ENCODE measurements around the gene KIAA0232. TPM values are rescaled to one million over a fixed set of nuclear protein-coding genes. Genes with fewer than 3 reads are reported as not detected.

The KIAA0232 gene
- total RNA-seq, 1 donor from 2014 or later = 40.1 TPM

DNA sequence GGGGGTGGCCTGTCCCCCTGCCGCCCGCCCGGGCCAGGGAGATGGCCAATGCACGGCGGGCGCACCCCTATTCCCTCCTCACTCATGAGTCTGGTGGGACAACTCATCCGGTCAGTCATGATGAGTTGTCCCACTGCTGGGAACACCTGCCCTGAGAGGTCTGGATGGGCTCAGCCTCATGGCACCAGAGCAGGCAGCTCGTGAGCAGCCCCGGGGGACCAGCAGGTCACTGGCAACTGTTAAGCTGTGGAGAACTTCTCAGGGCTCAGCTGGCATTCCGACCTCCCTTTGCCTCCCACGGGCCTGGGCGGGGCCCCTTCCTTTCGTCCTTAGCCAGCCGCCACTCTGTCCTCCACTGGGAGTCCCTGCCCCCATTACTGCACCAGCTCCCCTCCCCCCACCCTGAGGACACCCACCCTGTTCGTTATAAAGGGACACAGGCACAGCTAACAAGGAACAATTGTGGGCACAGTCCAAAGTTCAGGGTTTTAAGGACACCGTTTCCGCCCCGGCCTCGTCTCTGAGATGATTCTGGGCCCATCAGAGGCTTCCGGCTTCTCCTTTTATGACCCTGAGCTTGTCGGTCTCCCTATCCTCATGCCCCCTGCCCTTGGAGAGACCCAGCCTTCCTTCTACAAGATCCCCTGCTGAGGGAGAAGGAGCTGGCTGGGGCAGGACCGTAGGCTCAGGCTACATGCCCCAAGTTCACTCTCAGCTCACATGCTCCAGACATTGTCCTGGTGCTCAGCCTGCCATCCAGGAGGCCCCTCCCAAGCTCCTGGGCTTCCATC lies 14.6 kb upstream of the KIAA0232 start:
- no peak overlapping the region for H3K4me3 Mint-ChIP-seq
- no peaks in the 10 kb centered on the region for H3K9me3 Mint-ChIP-seq
- H3K27ac Mint-ChIP-seq (ENCODE audit: unreplicated experiment) = no peak overlapping the region
- DNase-seq (ENCODE audit: low read depth, low spot score) = no peak
- no peaks in the 10 kb centered on the region for H3K27me3 Mint-ChIP-seq (ENCODE audit: low read depth)
- no peaks in the 10 kb centered on the region for H3K36me3 Mint-ChIP-seq (ENCODE audit: low read depth)
- TF ChIP-seq, protein P1, sequence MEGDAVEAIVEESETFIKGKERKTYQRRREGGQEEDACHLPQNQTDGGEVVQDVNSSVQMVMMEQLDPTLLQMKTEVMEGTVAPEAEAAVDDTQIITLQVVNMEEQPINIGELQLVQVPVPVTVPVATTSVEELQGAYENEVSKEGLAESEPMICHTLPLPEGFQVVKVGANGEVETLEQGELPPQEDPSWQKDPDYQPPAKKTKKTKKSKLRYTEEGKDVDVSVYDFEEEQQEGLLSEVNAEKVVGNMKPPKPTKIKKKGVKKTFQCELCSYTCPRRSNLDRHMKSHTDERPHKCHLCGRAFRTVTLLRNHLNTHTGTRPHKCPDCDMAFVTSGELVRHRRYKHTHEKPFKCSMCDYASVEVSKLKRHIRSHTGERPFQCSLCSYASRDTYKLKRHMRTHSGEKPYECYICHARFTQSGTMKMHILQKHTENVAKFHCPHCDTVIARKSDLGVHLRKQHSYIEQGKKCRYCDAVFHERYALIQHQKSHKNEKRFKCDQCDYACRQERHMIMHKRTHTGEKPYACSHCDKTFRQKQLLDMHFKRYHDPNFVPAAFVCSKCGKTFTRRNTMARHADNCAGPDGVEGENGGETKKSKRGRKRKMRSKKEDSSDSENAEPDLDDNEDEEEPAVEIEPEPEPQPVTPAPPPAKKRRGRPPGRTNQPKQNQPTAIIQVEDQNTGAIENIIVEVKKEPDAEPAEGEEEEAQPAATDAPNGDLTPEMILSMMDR (conservative IDR thresholded peaks at IDR 0.05) = no peak
- peaks cover 30% of the 10 kb centered on the region for H3K4me1 Mint-ChIP-seq

DNA sequence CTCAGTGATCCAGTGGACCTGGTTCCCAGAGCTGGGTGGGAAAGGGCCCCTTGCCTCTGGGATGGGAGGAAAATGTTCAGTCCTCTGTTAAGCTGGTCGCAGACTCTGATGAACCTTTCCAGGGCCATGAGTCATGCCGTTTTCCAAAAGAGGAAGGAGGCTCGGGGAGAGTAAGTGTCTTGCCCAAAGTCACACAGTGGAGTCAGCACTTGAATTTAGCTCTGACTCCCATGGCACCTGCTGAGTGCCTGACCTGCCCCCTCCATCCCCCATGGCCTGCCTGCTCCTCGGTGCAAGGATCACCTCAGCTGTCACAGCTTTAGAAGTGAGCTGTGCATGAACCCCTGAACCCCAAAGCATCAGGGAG lies 14.0 kb upstream of the KIAA0232 start:
- no peak for DNase-seq (ENCODE audit: low read depth, low spot score)
- H3K9me3 Mint-ChIP-seq = no peaks in the 10 kb centered on the region
- no peak overlapping the region for H3K27ac Mint-ChIP-seq (ENCODE audit: unreplicated experiment)
- peaks cover 26% of the 10 kb centered on the region for H3K4me1 Mint-ChIP-seq
- H3K27me3 Mint-ChIP-seq (ENCODE audit: low read depth) = no peaks in the 10 kb centered on the region
- H3K36me3 Mint-ChIP-seq (ENCODE audit: low read depth) = no peaks in the 10 kb centered on the region
- TF ChIP-seq, protein P1 (conservative IDR thresholded peaks at IDR 0.05) = no peak
- H3K4me3 Mint-ChIP-seq = no peak overlapping the region

DNA sequence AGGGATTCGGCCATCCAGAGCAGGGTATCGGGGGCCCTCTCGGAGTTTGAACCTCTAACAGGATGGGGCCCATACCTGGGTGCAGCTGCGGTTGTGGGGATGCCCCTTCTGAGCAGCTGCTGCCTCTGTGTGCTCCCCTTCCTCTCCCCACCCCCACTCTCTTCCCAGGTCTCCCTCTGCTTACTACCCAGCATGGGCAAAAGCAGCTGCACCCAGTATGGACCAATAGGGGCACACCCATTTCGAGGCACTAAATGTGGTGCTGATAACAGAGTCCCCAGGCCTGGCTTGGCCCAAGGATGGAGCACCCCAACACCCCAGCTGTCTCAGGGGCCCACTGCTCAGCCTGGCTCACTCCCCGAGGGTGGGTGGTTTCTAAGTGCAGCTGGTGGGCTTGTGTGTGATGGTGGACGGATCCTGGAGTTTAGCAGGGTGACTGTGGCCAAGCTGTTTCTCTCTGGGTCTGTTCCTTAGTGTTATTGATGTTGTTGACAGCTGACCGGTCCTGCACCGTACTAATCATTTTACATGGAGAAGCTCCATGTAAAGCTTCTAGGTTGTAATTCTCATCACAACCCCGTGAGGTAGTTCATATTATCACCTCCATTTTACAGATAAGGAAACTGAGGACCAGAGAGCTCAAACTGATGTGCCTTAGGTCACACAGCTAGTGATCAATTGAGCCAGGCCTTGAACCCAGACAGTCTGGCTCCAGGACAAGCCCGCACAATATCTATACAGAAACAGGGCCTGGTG lies 13.1 kb upstream of the KIAA0232 start:
- no peak for DNase-seq (ENCODE audit: low read depth, low spot score)
- H3K4me1 Mint-ChIP-seq = peaks cover 19% of the 10 kb centered on the region
- H3K4me3 Mint-ChIP-seq = no peak overlapping the region
- H3K9me3 Mint-ChIP-seq = no peaks in the 10 kb centered on the region
- H3K27ac Mint-ChIP-seq (ENCODE audit: unreplicated experiment) = no peak overlapping the region
- H3K36me3 Mint-ChIP-seq (ENCODE audit: low read depth) = no peaks in the 10 kb centered on the region
- no peaks in the 10 kb centered on the region for H3K27me3 Mint-ChIP-seq (ENCODE audit: low read depth)
- TF ChIP-seq, protein P1 (conservative IDR thresholded peaks at IDR 0.05) = no peak

DNA sequence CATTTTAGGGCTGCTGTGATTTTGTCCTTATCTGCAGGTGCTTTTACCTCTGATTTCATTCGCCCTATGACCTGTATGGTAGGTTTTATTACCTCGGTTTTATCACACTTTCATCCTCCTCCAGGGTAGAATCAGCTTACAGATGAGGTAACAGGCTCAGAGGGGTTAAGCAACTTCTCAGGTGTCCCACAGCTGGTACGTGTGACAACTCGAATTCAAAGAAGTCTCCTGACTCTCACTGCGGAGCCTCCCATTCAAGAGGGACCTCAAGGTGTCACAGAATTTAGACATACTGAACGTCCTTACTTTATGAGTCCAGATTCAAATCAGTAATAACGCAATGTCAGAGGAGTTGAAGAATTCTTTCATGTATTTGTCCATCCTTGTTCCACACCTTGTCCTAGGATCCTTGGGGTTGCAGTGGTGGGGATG lies 12.5 kb upstream of the KIAA0232 start:
- DNase-seq (ENCODE audit: low read depth, low spot score) = no peak
- Mint-ChIP-seq H3K27ac (ENCODE audit: unreplicated experiment) (no peak overlapping the region), H3K27me3 (ENCODE audit: low read depth) (no peaks in the 10 kb centered on the region), H3K36me3 (ENCODE audit: low read depth) (no peaks in the 10 kb centered on the region), H3K9me3 (no peaks in the 10 kb centered on the region), H3K4me3 (no peak overlapping the region), H3K4me1 (peaks cover 17% of the 10 kb centered on the region)
- TF ChIP-seq, protein P1 (conservative IDR thresholded peaks at IDR 0.05) = no peak

DNA sequence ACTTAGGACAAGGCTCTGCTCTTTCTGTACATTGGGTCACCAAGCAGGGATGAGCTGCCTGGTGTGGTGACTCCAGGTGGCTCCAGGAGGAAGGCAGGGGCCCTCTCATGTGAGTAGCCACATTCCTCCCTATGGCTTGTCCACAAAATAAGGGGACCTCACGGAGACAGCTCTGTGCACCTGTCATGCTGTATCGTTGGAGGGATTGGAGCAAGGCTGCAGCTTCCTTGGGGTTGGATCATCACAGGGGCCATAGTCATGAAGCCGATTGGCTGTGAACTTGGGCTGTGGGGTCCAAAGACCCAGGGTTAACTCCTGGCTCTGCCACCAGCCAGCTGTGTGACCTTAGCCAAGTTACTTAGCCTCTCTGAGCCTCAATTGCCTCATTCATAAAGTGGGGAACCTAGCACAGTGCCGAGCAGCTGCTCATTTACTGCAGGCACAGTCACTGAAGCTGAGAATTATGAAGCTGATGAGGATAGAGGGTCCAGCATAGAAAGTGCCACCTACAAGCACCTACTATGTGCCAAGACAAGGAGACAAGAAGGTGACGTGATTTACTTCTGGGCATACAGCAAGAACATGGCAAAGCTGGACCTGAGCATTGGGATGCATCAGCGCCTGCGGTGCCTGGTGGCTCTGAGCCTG lies 11.8 kb upstream of the KIAA0232 start:
- Mint-ChIP-seq H3K36me3 (ENCODE audit: low read depth) (no peaks in the 10 kb centered on the region), H3K27ac (ENCODE audit: unreplicated experiment) (no peak overlapping the region), H3K27me3 (ENCODE audit: low read depth) (peaks cover 5% of the 10 kb centered on the region), H3K4me3 (no peak overlapping the region), H3K9me3 (no peaks in the 10 kb centered on the region), H3K4me1 (peaks cover 13% of the 10 kb centered on the region)
- TF ChIP-seq, protein P1 (conservative IDR thresholded peaks at IDR 0.05) = no peak
- no peak for DNase-seq (ENCODE audit: low read depth, low spot score)

All from neural crest cell (in vitro differentiated cells).